ENCODE data around the gene CEP192.

GRCh38 chr18:13134551-13135401 lies 143.6 kb downstream of the CEP192 start:
- TF ChIP-seq POGZ (CRISPR knock-in tag; IDR thresholded peaks at IDR 0.05) (no peak), POLR2A (IDR thresholded peaks at IDR 0.05; ENCODE audit: insufficient read depth in 1 of 2, low read depth in 2 of 2, low read length in 2 of 2) (no peak), ZMAT3 (CRISPR knock-in tag; conservative IDR thresholded peaks at IDR 0.05) (no peak), ZNF292 (CRISPR knock-in tag; IDR thresholded peaks at IDR 0.05; ENCODE audit: borderline replicate concordance, low read depth) (no peak), BHLHE40 (IDR thresholded peaks at IDR 0.05; ENCODE audit: low read length) (no peak)

Measured in HepG2 (cell line).